ENCODE results near the gene AGPS.
"Not testable (repeated sequence)": the region's sequence is repeated elsewhere in the genome, so short reads cannot be mapped to it uniquely, and the experiment has no call there.

AGPS gene

GRCh38 chr2:177403838-177404237, 11.3 kb downstream of the AGPS start:
- no peak for DNase-seq (ENCODE audit: extremely low read depth, low read depth)
- H3K4me3 ChIP-seq (replicated peaks; ENCODE audit: low read depth, low read length), result no peak overlapping the region
- TF ChIP-seq, protein P1, sequence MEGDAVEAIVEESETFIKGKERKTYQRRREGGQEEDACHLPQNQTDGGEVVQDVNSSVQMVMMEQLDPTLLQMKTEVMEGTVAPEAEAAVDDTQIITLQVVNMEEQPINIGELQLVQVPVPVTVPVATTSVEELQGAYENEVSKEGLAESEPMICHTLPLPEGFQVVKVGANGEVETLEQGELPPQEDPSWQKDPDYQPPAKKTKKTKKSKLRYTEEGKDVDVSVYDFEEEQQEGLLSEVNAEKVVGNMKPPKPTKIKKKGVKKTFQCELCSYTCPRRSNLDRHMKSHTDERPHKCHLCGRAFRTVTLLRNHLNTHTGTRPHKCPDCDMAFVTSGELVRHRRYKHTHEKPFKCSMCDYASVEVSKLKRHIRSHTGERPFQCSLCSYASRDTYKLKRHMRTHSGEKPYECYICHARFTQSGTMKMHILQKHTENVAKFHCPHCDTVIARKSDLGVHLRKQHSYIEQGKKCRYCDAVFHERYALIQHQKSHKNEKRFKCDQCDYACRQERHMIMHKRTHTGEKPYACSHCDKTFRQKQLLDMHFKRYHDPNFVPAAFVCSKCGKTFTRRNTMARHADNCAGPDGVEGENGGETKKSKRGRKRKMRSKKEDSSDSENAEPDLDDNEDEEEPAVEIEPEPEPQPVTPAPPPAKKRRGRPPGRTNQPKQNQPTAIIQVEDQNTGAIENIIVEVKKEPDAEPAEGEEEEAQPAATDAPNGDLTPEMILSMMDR (IDR thresholded peaks at IDR 0.05; ENCODE audit: low read depth, low read length, missing control alignments), result no peak

DNA sequence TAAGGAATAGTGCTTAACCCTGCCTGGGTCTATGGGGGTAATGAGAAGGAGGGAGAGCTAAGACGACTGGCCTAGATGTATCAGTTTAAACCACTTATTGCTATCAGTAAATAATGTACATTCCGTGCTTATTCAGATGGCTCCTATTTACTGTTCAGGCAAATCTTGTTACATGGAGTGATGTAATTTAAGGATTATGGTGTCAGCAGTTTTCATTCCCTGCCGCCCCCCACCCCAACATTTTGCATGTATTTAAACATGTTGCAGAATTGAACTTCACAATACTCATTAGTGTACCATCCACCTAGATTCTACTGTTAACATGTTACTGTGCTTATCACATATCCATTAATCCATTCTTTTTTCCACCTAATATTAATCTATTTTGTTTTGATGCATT, 11.7 kb downstream of the AGPS start:
- TF ChIP-seq, protein P1 (IDR thresholded peaks at IDR 0.05; ENCODE audit: low read depth, low read length, missing control alignments), result no peak
- no peak overlapping the region for H3K4me3 ChIP-seq (replicated peaks; ENCODE audit: low read depth, low read length)
- DNase-seq (ENCODE audit: extremely low read depth, low read depth), result no peak

- no peak for DNase-seq (ENCODE audit: extremely low read depth, low read depth)
- TF ChIP-seq, protein P1 (IDR thresholded peaks at IDR 0.05; ENCODE audit: low read depth, low read length, missing control alignments), result no peak
These were observed 12.6 kb downstream of the AGPS start for GRCh38 chr2:177405029-177405692.

DNA sequence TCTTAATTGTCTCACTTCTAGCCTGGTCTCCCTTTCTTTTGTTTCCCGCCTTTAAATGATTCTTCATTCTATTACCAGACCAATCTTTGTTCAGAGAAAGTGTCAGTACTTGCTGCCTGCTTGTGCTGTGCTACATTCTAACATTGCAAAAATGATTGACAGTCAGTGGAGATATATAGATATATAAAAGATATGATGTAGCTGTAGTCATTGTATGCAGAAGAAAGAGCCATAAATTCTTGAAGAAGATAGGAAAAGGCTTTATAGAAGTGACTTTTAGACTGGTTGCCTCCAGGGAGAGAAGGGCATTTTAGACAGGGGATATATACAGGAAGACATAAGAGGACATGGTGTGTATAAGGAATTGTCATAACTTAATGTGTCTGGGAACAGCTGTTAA, 13.6 kb downstream of the AGPS start:
- H3K4me3 ChIP-seq (replicated peaks; ENCODE audit: low read depth, low read length), result no peak overlapping the region
- TF ChIP-seq, protein P1 (IDR thresholded peaks at IDR 0.05; ENCODE audit: low read depth, low read length, missing control alignments), result no peak
- DNase-seq (ENCODE audit: extremely low read depth, low read depth), result no peak

More at GRCh38 chr2:177405029-177405692, 12.6 kb downstream of the AGPS start:
- no peak overlapping the region for H3K4me3 ChIP-seq (replicated peaks; ENCODE audit: low read depth, low read length)

GRCh38 chr2:177407031-177407430, 14.5 kb downstream of the AGPS start:
- no peak for DNase-seq (ENCODE audit: extremely low read depth, low read depth)
- H3K4me3 ChIP-seq (replicated peaks; ENCODE audit: low read depth, low read length), result no peak overlapping the region
- TF ChIP-seq, protein P1 (IDR thresholded peaks at IDR 0.05; ENCODE audit: low read depth, low read length, missing control alignments), result no peak

GRCh38 chr2:177410629-177411028, 18.1 kb downstream of the AGPS start:
- not testable (repeated sequence) for H3K4me3 ChIP-seq (replicated peaks; ENCODE audit: low read depth, low read length); DNase-seq (ENCODE audit: extremely low read depth, low read depth)

- no peak overlapping the region for H3K4me3 ChIP-seq (replicated peaks; ENCODE audit: low read depth, low read length)
- no peak for DNase-seq (ENCODE audit: extremely low read depth, low read depth)
- TF ChIP-seq, protein P1 (IDR thresholded peaks at IDR 0.05; ENCODE audit: low read depth, low read length, missing control alignments), result no peak
These were observed 21.1 kb downstream of the AGPS start for GRCh38 chr2:177413703-177414102.
